Neural cell (in vitro differentiated cells): Measurements from ENCODE around the gene ANAPC5.

Experiments used
- EP300 ChIP-seq: fragments of 450-650 bp; conservative IDR thresholded peaks from 2 replicates; pipeline ENCODE4 v1.6.1; 2014; ENCODE audit warnings: antibody characterized with exemption, mild to moderate bottlenecking, moderate library complexity; ENCODE audit not compliant: poor library complexity, severe bottlenecking
- EZH2 ChIP-seq: fragments of 200-600, 300-800 bp; shearing (Covaris generic), sonication (generic); IDR thresholded peaks from 2 replicates; pipeline ENCODE4 v1.6.1; 2014; ENCODE audit warnings: antibody characterized with exemption, low read length, borderline replicate concordance, mild to moderate bottlenecking; ENCODE audit not compliant: insufficient read depth, poor library complexity, severe bottlenecking
- POLR2AphosphoS5 ChIP-seq: IDR thresholded peaks from 2 replicates; pipeline ENCODE4 v1.6.1; 2012
- RAD21 ChIP-seq: fragments of 450-650 bp; conservative IDR thresholded peaks from 2 replicates; pipeline ENCODE4 v1.6.1; 2014; ENCODE audit warnings: antibody characterized with exemption, mild to moderate bottlenecking, moderate library complexity
- SMC3 ChIP-seq: fragments of 450-650 bp; conservative IDR thresholded peaks from 2 replicates; pipeline ENCODE4 v1.6.1; 2014; ENCODE audit warnings: antibody characterized with exemption, mild to moderate bottlenecking, moderate library complexity; ENCODE audit not compliant: poor library complexity
- TAF1 ChIP-seq: IDR thresholded peaks from 2 replicates; pipeline ENCODE4 v1.6.1; 2012; ENCODE audit warnings: low read depth
- TF ChIP-seq, protein P1 (sequence below): fragments of 450-650 bp; IDR thresholded peaks from 2 replicates; pipeline ENCODE4 v1.5.1; 2014; ENCODE audit warnings: antibody characterized with exemption, mild to moderate bottlenecking, moderate library complexity; ENCODE audit not compliant: poor library complexity, severe bottlenecking

DNA sequence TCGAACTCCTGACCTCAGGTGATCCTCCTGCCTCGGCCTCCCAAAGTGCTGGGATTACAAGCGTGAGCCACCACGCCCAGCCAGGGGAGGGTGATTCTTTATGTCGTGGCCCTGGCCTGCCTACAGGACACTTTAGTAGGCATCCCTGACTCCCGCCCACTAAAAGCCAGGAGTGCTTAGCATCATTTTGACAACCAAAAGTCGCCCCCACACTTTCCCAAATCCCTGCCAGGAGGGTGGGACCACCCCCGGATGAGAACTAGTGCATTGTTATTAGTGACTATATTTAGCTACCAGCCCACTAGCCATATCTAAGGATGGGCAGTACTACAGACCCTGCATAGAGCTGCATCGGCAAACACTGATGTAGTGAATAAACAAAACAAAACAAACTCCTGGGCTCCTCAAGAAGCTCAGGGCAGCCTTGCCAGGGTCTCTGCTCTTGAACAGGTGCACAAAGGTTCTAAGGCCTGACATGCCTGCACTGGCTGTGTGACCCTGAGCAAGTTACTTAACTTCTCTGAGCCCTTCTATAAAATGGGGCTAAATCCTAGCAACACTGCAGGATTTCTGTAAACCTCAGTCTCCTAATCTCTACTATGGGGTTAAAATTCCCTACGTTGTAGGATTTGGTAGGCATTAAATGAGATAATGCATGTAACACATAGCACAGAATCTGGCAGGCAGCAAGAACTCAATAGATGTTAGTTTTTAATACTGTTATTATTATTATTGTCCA is 57.9 kb downstream of the ANAPC5 start:
- TF ChIP-seq, protein P1, sequence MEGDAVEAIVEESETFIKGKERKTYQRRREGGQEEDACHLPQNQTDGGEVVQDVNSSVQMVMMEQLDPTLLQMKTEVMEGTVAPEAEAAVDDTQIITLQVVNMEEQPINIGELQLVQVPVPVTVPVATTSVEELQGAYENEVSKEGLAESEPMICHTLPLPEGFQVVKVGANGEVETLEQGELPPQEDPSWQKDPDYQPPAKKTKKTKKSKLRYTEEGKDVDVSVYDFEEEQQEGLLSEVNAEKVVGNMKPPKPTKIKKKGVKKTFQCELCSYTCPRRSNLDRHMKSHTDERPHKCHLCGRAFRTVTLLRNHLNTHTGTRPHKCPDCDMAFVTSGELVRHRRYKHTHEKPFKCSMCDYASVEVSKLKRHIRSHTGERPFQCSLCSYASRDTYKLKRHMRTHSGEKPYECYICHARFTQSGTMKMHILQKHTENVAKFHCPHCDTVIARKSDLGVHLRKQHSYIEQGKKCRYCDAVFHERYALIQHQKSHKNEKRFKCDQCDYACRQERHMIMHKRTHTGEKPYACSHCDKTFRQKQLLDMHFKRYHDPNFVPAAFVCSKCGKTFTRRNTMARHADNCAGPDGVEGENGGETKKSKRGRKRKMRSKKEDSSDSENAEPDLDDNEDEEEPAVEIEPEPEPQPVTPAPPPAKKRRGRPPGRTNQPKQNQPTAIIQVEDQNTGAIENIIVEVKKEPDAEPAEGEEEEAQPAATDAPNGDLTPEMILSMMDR, result no peak
- no peak for TF ChIP-seq POLR2AphosphoS5
- TF ChIP-seq RAD21, result no peak
- TF ChIP-seq EZH2, result no peak
- no peak for TF ChIP-seq TAF1
- no peak for TF ChIP-seq EP300
- no peak for TF ChIP-seq SMC3
